HG03520 (cell line): ENCODE measurements around the gene OVCH1.
"Not testable (repeated sequence)": the region's sequence is repeated elsewhere in the genome, so short reads cannot be mapped to it uniquely, and the experiment has no call there.

Experiments
- ATAC-seq: cut with Tn5 transposase; IDR thresholded peaks from one replicate; pipeline ENCODE4 v1.9.1; 2021; ENCODE audit warnings: mild to moderate bottlenecking, moderate library complexity; ENCODE audit not compliant: unreplicated experiment

Gene OVCH1

GRCh38 chr12:29416748-29417147 is 80.7 kb downstream of the OVCH1 start:
- ATAC-seq: no peak

GRCh38 chr12:29415111-29415510 is 82.4 kb downstream of the OVCH1 start:
- ATAC-seq: no peak

- ATAC-seq: no peak
Measured at GRCh38 chr12:29414368-29414767, 83.1 kb downstream of the OVCH1 start.

- no peak for ATAC-seq
Measured at GRCh38 chr12:29405561-29405960, 91.9 kb downstream of the OVCH1 start.

GRCh38 chr12:29403991-29404390 is 93.5 kb downstream of the OVCH1 start:
- ATAC-seq: no peak

GRCh38 chr12:29402437-29402836 is 95.0 kb downstream of the OVCH1 start:
- no peak for ATAC-seq

- no peak for ATAC-seq
Measured at GRCh38 chr12:29398495-29398894, 99.0 kb downstream of the OVCH1 start.

- ATAC-seq: no peak
Measured at GRCh38 chr12:29396774-29397173, 100.7 kb downstream of the OVCH1 start.

- no peak for ATAC-seq
Measured at GRCh38 chr12:29395356-29395755, 102.1 kb downstream of the OVCH1 start.

- ATAC-seq: not testable (repeated sequence)
Measured at GRCh38 chr12:29390419-29390818, 107.1 kb downstream of the OVCH1 start.

- ATAC-seq: no peak
Measured at GRCh38 chr12:29389295-29389919, 108.1 kb downstream of the OVCH1 start.

- ATAC-seq: not testable (repeated sequence)
Measured at GRCh38 chr12:29386084-29386680, 111.3 kb downstream of the OVCH1 start.

GRCh38 chr12:29385194-29385593 is 112.3 kb downstream of the OVCH1 start:
- ATAC-seq: not testable (repeated sequence)

- ATAC-seq: no peak
Measured at GRCh38 chr12:29382251-29382650, 115.2 kb downstream of the OVCH1 start.

GRCh38 chr12:29380536-29381523 is 116.7 kb downstream of the OVCH1 start, which contains the start of gene ERGIC2:
Gene ERGIC2, minus strand, starts transcription at chr12:29381172. Its CDS starts 9,539 bp downstream, at chr12:29371633.
- peak; percentile 98 for ATAC-seq
